ENCODE measurements around the gene KCNG2.

Gene KCNG2

GRCh38 chr18:79912409-79912991 is 114.8 kb downstream of the KCNG2 start:
- no peak overlapping the region for H3K4me2 ChIP-seq (ENCODE audit: low read depth, low read length, poor library complexity, severe bottlenecking)
- no peak overlapping the region for H2AFZ ChIP-seq (ENCODE audit: low read length)
- H4K20me1 ChIP-seq (ENCODE audit: insufficient read depth, low read length, poor library complexity, severe bottlenecking): no peaks in the 10 kb centered on the region
- H3K27me3 ChIP-seq (ENCODE audit: insufficient read depth, low read length, poor library complexity, severe bottlenecking): no peaks in the 10 kb centered on the region
- H3K4me1 ChIP-seq (ENCODE audit: insufficient read depth, low read length, poor library complexity, severe bottlenecking): no peaks in the 10 kb centered on the region
- TF ChIP-seq CTCF (conservative IDR thresholded peaks at IDR 0.05; ENCODE audit: low read length): no peak
- no peak for TF ChIP-seq EZH2phosphoT487 (IDR thresholded peaks at IDR 0.05; ENCODE audit: borderline replicate concordance)
- no peaks in the 10 kb centered on the region for H3F3A ChIP-seq (ENCODE audit: low read depth)
- H3K9ac ChIP-seq (ENCODE audit: low read depth, low read length, poor library complexity, severe bottlenecking): no peak overlapping the region
- H3K79me2 ChIP-seq (ENCODE audit: insufficient read depth, low read length): no peaks in the 10 kb centered on the region
- H3K4me3 ChIP-seq (ENCODE audit: low read length, poor library complexity, severe bottlenecking): no peak overlapping the region
- H3K9me3 ChIP-seq (ENCODE audit: insufficient read depth, low read depth, low read length): no peaks in the 10 kb centered on the region
- H3K36me3 ChIP-seq (ENCODE audit: insufficient read depth, low read length): peaks cover 19% of the 10 kb centered on the region; the same call in 1 of the 2 replicates
- H3K9me2 ChIP-seq (replicated peaks; ENCODE audit: low read depth, low read length): no peaks in the 10 kb centered on the region

- peaks cover 19% of the 10 kb centered on the region; the same call in 1 of the 2 replicates for H3K36me3 ChIP-seq (ENCODE audit: insufficient read depth, low read length)
- H3F3A ChIP-seq (ENCODE audit: low read depth): no peaks in the 10 kb centered on the region
- H3K79me2 ChIP-seq (ENCODE audit: insufficient read depth, low read length): no peaks in the 10 kb centered on the region
- no peaks in the 10 kb centered on the region for H4K20me1 ChIP-seq (ENCODE audit: insufficient read depth, low read length, poor library complexity, severe bottlenecking)
- no peaks in the 10 kb centered on the region for H3K27me3 ChIP-seq (ENCODE audit: insufficient read depth, low read length, poor library complexity, severe bottlenecking)
- H3K4me3 ChIP-seq (ENCODE audit: low read length, poor library complexity, severe bottlenecking): no peak overlapping the region
- no peaks in the 10 kb centered on the region for H3K4me1 ChIP-seq (ENCODE audit: insufficient read depth, low read length, poor library complexity, severe bottlenecking)
- H3K9me2 ChIP-seq (replicated peaks; ENCODE audit: low read depth, low read length): no peaks in the 10 kb centered on the region
- H2AFZ ChIP-seq (ENCODE audit: low read length): no peak overlapping the region
- H3K4me2 ChIP-seq (ENCODE audit: low read depth, low read length, poor library complexity, severe bottlenecking): no peak overlapping the region
- no peak overlapping the region for H3K9ac ChIP-seq (ENCODE audit: low read depth, low read length, poor library complexity, severe bottlenecking)
- TF ChIP-seq EZH2phosphoT487 (IDR thresholded peaks at IDR 0.05; ENCODE audit: borderline replicate concordance) (no peak), CTCF (conservative IDR thresholded peaks at IDR 0.05; ENCODE audit: low read length) (no peak)
- H3K9me3 ChIP-seq (ENCODE audit: insufficient read depth, low read depth, low read length): no peaks in the 10 kb centered on the region
Measured at GRCh38 chr18:79912994-79913831, 115.5 kb downstream of the KCNG2 start.

GRCh38 chr18:79914614-79915160 is 116.9 kb downstream of the KCNG2 start:
- no peaks in the 10 kb centered on the region for H3K79me2 ChIP-seq (ENCODE audit: insufficient read depth, low read length)
- H3K9me3 ChIP-seq (ENCODE audit: insufficient read depth, low read depth, low read length): no peaks in the 10 kb centered on the region
- no peak overlapping the region for H2AFZ ChIP-seq (ENCODE audit: low read length)
- no peaks in the 10 kb centered on the region for H3K27me3 ChIP-seq (ENCODE audit: insufficient read depth, low read length, poor library complexity, severe bottlenecking)
- no peak overlapping the region for H3K9ac ChIP-seq (ENCODE audit: low read depth, low read length, poor library complexity, severe bottlenecking)
- no peak overlapping the region for H3K4me2 ChIP-seq (ENCODE audit: low read depth, low read length, poor library complexity, severe bottlenecking)
- no peaks in the 10 kb centered on the region for H3F3A ChIP-seq (ENCODE audit: low read depth)
- no peaks in the 10 kb centered on the region for H3K4me1 ChIP-seq (ENCODE audit: insufficient read depth, low read length, poor library complexity, severe bottlenecking)
- no peaks in the 10 kb centered on the region for H4K20me1 ChIP-seq (ENCODE audit: insufficient read depth, low read length, poor library complexity, severe bottlenecking)
- H3K36me3 ChIP-seq (ENCODE audit: insufficient read depth, low read length): peaks cover 28% of the 10 kb centered on the region; the same call in 1 of the 2 replicates
- TF ChIP-seq EZH2phosphoT487 (IDR thresholded peaks at IDR 0.05; ENCODE audit: borderline replicate concordance) (no peak), CTCF (conservative IDR thresholded peaks at IDR 0.05; ENCODE audit: low read length) (no peak)
- H3K4me3 ChIP-seq (ENCODE audit: low read length, poor library complexity, severe bottlenecking): no peak overlapping the region
- H3K9me2 ChIP-seq (replicated peaks; ENCODE audit: low read depth, low read length): no peaks in the 10 kb centered on the region

Measured in Loucy (cell line).